Stimulated activated CD4-positive, alpha-beta T cell treated with anti-CD3 and anti-CD28 coated beads, Interleukin-12 subunit alpha, Interleukin-12 subunit beta, amount 100 ng/mL, for 24 hours (primary cell): ENCODE measurements around the gene ETNK1.
A peak's percentile ranks its signal among the peaks of the same experiment; 100 is the strongest.
"Not testable (repeated sequence)": the region's sequence is repeated elsewhere in the genome, so short reads cannot be mapped to it uniquely, and the experiment has no call there.

Experiments
- DNase-seq, 2 experiments: peaks; one replicate each; pipeline ENCODE4 v3.0.0-alpha.2; 2020; ENCODE audit warnings: low read depth in 2 of 2

ETNK1 gene, protein sequence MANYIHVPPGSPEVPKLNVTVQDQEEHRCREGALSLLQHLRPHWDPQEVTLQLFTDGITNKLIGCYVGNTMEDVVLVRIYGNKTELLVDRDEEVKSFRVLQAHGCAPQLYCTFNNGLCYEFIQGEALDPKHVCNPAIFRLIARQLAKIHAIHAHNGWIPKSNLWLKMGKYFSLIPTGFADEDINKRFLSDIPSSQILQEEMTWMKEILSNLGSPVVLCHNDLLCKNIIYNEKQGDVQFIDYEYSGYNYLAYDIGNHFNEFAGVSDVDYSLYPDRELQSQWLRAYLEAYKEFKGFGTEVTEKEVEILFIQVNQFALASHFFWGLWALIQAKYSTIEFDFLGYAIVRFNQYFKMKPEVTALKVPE

DNA sequence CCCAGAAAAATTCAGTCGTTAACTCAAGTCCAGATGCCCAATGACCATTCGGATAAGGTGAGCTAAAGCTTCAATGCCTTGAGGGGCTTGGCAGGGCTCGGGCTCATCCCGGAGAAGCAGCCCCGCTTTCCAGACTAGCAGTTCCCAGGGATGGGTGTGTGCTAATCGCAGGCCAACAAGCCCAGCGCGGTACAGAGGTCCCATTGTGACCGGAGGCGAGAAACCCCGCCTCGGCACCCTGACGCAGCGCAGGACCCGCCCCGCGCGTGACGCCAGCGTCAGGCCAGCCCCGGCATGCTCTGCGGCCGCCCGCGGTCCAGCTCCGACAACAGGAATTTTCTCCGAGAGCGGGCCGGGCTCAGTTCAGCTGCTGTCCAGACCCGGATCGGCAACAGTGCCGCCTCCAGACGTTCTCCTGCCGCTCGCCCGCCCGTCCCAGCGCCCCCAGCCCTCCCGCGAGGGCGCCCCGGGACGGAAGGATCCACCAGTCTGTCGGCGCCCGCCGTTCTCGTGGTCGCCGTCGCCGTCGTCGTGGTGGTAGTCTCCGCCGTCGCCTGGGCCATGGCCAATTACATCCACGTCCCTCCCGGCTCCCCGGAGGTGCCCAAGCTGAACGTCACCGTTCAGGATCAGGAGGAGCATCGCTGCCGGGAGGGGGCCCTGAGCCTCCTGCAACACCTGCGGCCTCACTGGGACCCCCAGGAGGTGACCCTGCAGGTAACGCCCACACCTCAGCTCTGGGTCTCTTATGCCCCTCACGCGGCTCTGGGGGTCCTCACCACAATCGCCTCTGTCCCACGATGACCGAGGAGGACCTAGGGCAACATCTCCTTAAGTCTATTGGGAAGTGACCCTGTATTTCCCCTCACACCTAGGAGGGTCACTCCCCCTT is at the start of gene ETNK1:
Gene ETNK1 (plus strand): TSS at position 302 of the 892 bp plus-strand sequence. CDS start 260 bp downstream, at position 562.
- DNase-seq, result peak; percentile 67 to 85

DNA sequence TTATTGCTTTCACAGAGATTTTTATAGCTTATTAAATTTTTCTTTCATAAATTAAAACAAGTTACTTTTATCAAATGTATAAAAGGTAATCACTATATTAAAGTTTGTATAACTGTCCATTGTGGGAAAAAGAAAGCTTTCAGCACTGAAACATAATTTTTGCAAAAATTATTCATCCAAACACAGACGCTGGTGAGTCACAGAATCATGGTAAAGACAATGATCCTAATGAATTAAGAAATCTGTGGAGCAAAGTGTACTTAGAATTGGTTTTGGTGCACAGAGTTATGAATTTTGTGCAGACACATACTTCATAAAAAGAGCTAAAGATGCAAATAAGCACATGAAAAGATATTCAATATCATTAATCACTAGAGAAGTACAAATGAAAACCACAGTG is 48.9 kb upstream of the ETNK1 start:
- DNase-seq, result no peak

DNA sequence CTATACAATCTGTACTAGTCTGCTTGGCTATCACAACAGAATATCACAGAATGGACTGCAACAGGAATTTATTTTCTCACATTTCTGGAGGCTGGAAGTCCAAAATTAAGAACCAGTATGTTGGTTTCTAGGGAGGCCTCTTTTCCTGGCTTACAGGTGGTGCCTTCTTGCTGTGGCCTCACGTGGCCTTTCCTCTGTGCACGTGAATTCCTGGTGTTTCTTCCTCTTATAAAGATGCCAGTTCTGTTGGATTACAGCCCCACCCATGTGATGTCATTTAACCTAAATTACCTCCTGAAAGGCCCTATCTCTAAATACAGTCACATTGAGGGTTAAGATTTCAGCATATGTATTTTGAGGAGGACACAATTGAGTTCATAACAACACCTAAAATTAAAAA is 48.5 kb upstream of the ETNK1 start:
- no peak for DNase-seq

DNA sequence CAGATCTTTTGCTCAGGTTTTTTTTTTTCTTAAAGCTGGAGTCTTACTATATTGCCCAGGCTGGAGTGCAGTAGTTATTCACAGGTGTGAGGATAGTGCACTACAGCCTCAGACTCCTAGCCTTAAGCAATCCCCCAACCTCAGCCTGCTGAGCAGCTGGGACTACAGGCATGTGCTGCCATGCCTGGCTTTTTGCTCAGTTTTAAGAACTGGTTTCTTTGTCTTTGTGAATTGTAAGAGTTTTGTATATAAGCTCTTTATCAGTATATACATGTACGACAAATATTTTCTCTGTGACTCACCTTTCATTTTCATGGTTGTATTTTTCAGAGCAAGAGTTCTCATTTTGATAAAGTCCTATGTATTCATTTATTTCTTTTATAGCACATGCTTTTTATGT is 47.3 kb upstream of the ETNK1 start:
- no peak for DNase-seq

GRCh38 chr12:22578328-22578727 is 46.6 kb upstream of the ETNK1 start:
- no peak for DNase-seq

DNA sequence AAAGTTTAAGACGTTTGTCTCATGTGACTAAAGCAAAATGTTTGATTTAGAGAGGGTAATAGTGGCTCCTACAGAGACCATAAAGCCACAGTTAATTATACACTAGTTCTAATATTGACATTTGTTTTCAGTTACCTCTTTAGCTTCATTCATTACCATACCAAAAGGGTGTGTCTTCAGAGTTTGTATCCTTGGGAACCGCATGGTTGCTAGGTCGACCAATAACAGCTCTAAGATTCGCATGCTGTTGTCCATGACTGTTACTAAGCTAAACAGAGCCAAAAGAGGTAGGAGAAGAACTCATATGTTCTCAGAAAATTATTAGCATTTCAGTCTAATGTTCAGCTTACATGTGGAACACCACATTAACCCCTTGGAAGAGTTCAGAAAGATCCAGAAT is 36.2 kb upstream of the ETNK1 start:
- DNase-seq, result no peak

GRCh38 chr12:22593864-22594263 is 31.1 kb upstream of the ETNK1 start:
- DNase-seq, result no peak

DNA sequence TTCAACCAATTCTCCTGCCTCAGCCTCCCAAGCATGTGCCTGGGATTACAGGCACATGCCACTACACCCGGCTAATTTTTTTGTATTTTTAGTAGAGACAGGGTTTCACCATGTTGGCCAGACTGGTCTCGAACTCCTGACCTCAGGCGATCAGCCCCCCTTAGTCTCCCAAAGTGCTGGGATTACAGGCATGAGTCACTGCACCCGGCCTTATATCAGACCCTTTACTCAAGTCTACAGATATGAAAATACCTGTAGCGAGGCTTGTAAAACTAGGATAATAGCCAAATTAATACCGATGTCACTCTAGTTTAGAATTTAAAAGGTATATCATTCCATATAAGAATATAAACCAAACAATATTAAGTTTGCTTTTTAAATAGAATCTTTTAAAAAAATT is 27.4 kb upstream of the ETNK1 start:
- DNase-seq, result not testable (repeated sequence)

- DNase-seq, result no peak
Measured at GRCh38 chr12:22598141-22598762, 26.7 kb upstream of the ETNK1 start.

DNA sequence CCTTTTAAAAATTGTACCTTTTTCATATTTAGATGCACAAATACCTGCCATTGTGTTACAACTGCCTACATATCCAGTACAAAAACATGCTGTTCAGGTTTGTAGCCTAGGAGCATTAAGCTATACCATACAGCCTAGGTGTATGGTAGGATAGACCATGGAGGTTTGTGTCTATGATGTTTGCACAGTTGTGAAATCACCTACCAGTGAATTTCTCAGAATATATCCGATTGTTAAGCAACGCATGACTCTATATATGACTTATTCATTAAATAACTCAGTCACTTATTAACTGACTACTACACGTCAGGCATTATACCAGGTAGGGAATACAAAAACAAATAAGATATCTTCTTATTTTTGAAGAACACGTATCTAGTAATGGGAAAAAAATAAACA is 26.2 kb upstream of the ETNK1 start:
- no peak for DNase-seq

DNA sequence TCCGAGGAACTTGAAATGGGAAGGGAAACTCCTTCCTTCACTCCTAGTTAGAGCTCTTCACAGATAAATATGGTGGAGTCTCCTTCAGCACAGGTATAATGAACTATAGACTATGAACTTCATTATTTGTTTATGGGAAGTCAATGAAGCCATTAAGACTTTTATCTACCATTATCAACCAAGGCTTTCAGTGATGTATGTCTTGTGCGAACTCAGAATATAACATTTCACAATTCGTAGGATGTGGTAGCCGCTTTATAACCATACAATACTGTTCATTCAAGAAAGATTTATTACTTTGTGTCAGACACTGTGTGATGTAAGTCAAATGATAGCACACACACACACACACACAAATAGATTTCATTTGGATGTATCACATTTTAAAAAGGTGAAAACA is 24.8 kb upstream of the ETNK1 start:
- no peak for DNase-seq

- DNase-seq, result no peak
Measured at GRCh38 chr12:22609501-22609900, 15.5 kb upstream of the ETNK1 start.

DNA sequence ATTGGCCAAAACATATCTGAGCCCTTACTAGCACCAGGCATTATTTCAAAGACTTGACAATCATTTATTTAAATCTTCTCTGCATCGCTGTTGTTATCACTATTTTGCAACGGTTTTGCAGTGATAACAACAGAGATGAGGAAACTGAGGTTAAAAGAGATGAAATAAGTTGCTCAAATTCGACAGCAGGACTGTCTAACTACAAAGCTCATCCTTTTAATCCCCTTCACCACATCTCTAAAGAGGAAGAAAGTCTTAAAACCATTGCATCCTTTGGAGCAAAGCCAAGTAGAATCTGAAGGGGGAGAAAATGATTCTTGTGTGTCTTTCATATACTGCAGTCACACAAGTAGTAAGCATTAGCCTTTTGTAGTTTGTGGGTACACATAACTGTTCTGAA is 14.8 kb upstream of the ETNK1 start:
- no peak for DNase-seq

DNA sequence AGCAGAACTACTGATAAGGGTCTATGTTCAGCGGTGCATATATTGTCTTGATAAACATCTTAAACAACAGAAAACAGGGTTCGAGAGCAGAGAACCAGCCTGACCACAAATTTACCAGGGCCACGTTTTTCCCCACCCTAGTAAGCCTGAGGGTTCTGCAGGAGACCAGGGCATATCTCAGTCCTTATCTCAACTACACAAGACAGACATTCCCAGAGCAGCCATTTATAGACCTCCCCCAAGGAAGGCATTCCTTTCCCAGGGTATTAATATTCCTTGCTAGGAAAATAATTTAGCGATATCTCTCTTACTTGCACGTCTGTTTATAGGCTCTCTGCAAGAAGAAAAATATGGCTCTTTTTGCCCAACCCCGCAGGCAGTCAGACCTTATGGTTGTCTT is 12.1 kb upstream of the ETNK1 start:
- DNase-seq, result not testable (repeated sequence)

GRCh38 chr12:22615963-22616501 is 8.9 kb upstream of the ETNK1 start:
- DNase-seq, result no peak

DNA sequence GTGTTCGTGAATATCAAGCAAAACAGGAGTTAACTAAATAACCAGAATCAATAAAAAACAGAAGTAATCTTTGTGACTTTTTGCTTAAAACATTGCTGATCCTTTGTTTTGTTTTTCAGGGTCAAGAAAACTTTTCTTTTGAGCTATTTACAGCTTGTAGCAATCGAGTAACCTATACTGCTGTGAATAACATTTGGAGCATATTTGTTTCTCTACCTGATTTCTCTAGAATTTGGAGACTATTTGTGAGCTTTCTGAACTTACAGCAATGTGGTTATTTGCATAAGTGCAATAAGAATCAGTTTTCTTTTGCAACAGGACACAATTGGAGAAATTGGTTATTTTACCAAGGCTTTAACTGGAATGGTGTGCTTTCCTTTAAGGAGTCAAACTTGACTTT is 7.3 kb upstream of the ETNK1 start:
- no peak for DNase-seq

GRCh38 chr12:22624548-22624869 is 462 bp upstream of the ETNK1 start:
- no peak for DNase-seq

DNA sequence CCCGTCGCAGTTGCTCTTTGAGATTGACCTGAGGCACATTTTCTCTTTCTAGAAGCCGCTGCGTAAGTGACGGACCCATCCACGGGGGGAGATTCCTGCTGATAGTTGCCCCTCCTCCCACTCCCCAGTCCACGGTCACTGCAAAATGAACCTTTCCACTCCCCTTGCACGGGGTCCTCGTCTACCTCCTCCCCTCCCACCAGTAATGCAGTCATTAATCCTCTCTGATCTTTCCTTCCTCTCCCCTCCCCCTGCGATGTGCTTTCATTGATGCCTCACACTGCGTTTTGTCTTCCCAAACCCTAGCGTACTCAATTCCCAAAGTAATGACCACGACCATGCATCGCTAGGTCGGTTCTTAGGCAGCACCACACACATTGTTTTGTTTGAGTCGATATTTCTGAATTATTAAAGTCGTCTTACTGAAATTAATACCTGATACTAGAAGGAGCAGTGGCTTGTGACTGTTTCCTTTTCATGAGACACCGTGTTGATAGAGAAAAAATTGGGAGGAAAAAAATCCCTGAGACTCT is 857 bp downstream of the ETNK1 start:
- peak in 1 of 2 experiments; percentile 4 for DNase-seq

DNA sequence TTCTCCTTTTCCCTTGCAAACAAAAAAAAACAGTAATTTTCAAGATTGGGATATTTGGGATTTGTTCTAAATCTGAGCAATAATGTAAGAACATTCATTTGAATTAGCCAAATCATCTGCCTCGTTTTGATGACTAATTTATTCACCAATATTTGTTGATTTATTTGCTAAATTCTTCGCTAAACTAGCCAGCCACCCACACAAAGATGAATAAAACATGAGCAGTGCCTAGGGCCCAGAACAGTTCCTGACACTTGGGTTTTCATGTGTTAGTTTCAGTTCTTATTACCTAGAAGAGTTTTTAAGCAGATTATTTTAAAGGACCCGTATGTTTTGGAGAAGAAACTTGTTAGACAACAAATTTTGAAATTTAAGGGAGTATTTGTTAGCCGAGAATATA is 1.4 kb downstream of the ETNK1 start:
- DNase-seq, result peak in 1 of 2 experiments; percentile 11

DNA sequence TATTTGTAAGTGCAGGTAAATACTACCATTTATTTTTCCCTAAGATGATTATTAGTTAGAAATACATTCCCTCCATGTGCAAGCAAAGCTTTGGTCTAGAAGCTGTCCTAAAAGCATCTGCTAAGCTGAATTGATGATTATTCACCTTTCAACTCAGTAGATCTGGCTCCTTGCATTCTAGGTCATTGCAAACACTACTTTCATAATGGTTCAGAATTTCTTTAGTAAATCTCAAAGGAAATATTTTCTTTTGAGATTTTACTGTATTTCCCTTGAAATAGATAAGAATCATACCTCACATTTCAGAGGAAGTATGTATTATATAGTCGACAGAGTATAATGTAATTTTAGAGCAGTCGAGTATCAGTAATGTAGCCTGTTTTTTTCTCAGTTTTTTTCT is 2.4 kb downstream of the ETNK1 start:
- DNase-seq, result no peak

DNA sequence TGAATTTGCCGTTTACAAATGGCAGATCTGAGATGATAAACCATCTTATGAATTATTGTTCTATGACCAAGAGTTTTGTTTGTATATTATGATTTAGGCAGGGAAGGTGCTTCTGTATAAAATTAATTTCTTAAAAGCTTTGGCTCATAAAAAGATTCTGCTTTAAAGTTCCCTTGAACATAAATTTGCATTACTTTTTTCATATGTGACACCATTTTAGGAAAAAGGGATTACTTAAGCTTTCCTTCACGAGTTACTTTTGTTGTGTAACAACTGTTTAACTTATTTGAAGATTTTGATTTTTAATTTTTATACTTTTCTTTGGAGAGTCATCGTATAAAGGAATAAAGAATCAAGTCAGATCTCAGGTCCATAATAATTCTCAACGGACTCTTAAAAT is 3.3 kb downstream of the ETNK1 start:
- no peak for DNase-seq

- DNase-seq, result no peak
Measured at GRCh38 chr12:22631863-22632463, 7.0 kb downstream of the ETNK1 start.
